GM12878 (cell line): Measurements from ENCODE around the gene PLTP. TPM values are rescaled to one million over a fixed set of nuclear protein-coding genes. Genes with fewer than 3 reads are reported as not detected.

ENCODE experiments used
- ATAC-seq: fragments of 200-7000 bp; cut with Tn5 transposase; 3 replicates; pipeline ENCODE4 v1.9.1; 2020; ENCODE audit warnings: mild to moderate bottlenecking, moderate library complexity
- BruUV-seq: library from RNA; stranded (reverse); fragments of 400-500 nt; replicated peaks from 2 replicates; lab custom pipeline; 2021; lab: Mats Ljungman, UMichigan
- CTCF ChIA-PET: fragments of 300-600 bp; sonication (Branson Sonifier 250); formaldehyde crosslinking; extraction: SDS; loops from one replicate; lab custom pipeline; 2021; ENCODE audit warnings: inconsistent platforms; lab: Yijun Ruan, JAX
- POLR2A ChIA-PET: fragments of 350-600 bp; formaldehyde crosslinking; extraction: SDS; loops from one replicate; lab custom pipeline; 2021; ENCODE audit warnings: inconsistent platforms; lab: Charles Lee
- RAD21 ChIA-PET: fragments of 300-600 bp; sonication (Branson Sonifier 250); formaldehyde crosslinking; loops from one replicate; lab custom pipeline; 2023; ENCODE audit warnings: antibody characterized with exemption; ENCODE audit not compliant: unreplicated experiment; lab: Charles Lee
- SMC1A ChIA-PET: fragments of 300-600 bp; sonication (Branson Sonifier 250); formaldehyde crosslinking; loops from one replicate; lab custom pipeline; 2023; ENCODE audit not compliant: unreplicated experiment, uncharacterized antibody; lab: Charles Lee
- DNase-seq: peaks from one replicate; pipeline ENCODE4 v3.0.0-alpha.2; 2011; ENCODE audit warnings: low read depth, low spot score
- FAIRE-seq: peaks from 3 replicates; lab custom pipeline; 2011; peaks lifted over from hg19 to GRCh38; lab: Jason Lieb, UNC
- H2AFZ ChIP-seq: 2 replicates; pipeline ENCODE4 v1.6.0; 2011; ENCODE audit warnings: low read depth, low read length, control low read depth; ENCODE audit not compliant: control insufficient read depth
- H3K27ac ChIP-seq: 2 replicates; pipeline ENCODE4 v1.5.1; 2011; ENCODE audit warnings: control low read depth; ENCODE audit not compliant: control insufficient read depth, insufficient read depth
- H3K27me3 ChIP-seq, 2 experiments: replicated peaks in 1 of 2; 2 replicates each; pipeline versions ENCODE4 v1.6.0 to v1.6.1; 2011; ENCODE audit warnings: low read length in 1 of 2; ENCODE audit not compliant: control insufficient read depth in 2 of 2, insufficient read depth in 2 of 2
- H3K36me3 ChIP-seq, 2 experiments: 2 replicates each; pipeline ENCODE4 v1.5.1; 2011; ENCODE audit warnings: low read length in 1 of 2; ENCODE audit not compliant: control insufficient read depth in 2 of 2, insufficient read depth in 2 of 2
- H3K4me1 ChIP-seq: 2 replicates; pipeline ENCODE4 v1.6.1; 2011; ENCODE audit warnings: mild to moderate bottlenecking, low read length, moderate library complexity, mixed read lengths; ENCODE audit not compliant: control insufficient read depth, insufficient read depth
- H3K4me2 ChIP-seq: 2 replicates; pipeline ENCODE4 v1.6.0; 2011; ENCODE audit warnings: control low read depth; ENCODE audit not compliant: control insufficient read depth, insufficient read depth
- H3K4me3 ChIP-seq: fragments of 200-600 bp; sonication (generic); 2 replicates; pipeline ENCODE4 v1.5.1; 2016
- H3K79me2 ChIP-seq: 2 replicates; pipeline ENCODE4 v1.6.0; 2011; ENCODE audit warnings: low read length; ENCODE audit not compliant: control insufficient read depth, insufficient read depth
- H3K9ac ChIP-seq: 2 replicates; pipeline ENCODE4 v1.8.0; 2011; ENCODE audit warnings: low read length, control low read depth, mixed read lengths; ENCODE audit not compliant: control insufficient read depth, insufficient read depth
- H3K9me3 ChIP-seq: replicated peaks from 3 replicates; pipeline ENCODE4 v1.5.1; 2011; ENCODE audit warnings: mild to moderate bottlenecking, low read length; ENCODE audit not compliant: control insufficient read depth, insufficient read depth
- H4K20me1 ChIP-seq: 2 replicates; pipeline ENCODE4 v1.6.0; 2011; ENCODE audit not compliant: control insufficient read depth, insufficient read depth
- ETV6 ChIP-seq, 2 experiments: fragments of 450-650 bp in 1 of 2; IDR thresholded peaks in 1 of 2; conservative IDR thresholded peaks in 1 of 2; 2 replicates each; pipeline ENCODE4 v1.6.1; 2014; ENCODE audit warnings: antibody characterized with exemption in 1 of 2, borderline replicate concordance in 1 of 2, low read depth in 1 of 2, mild to moderate bottlenecking in 1 of 2, moderate library complexity in 1 of 2
- HDAC2 ChIP-seq: fragments of 200-600 bp; sonication (generic); IDR thresholded peaks from 2 replicates; pipeline ENCODE4 v1.6.1; 2017
- PAX8 ChIP-seq: fragments of 450-650 bp; IDR thresholded peaks from 2 replicates; pipeline ENCODE4 v1.6.1; 2017; ENCODE audit warnings: mild to moderate bottlenecking, moderate library complexity
- POLR2A ChIP-seq: IDR thresholded peaks from 2 replicates; pipeline ENCODE4 v1.6.1; 2011; ENCODE audit warnings: low read depth, mild to moderate bottlenecking, low read length
- WRNIP1 ChIP-seq: IDR thresholded peaks from 2 replicates; pipeline ENCODE4 v1.6.1; 2011; ENCODE audit warnings: low read depth, low read length, improper control_type of control experiment, borderline replicate concordance
- ZBTB11 ChIP-seq: fragments of 450-650 bp; formaldehyde crosslinking; IDR thresholded peaks from 2 replicates; pipeline ENCODE4 v1.5.0; 2022; ENCODE audit warnings: mild to moderate bottlenecking, missing genetic modification characterization
- WGBS: methylation state at CpG from one replicate; pipeline ENCODE4 v1.1.6; 2016; ENCODE audit warnings: low lambda C conversion rate; ENCODE audit not compliant: insufficient replicate concordance, insufficient coverage; ENCODE audit errors: missing lambda C conversion rate; 5-methylcytosine and 5-hydroxymethylcytosine counted together
- in situ Hi-C: fragments of 300-500 bp; cut with MboI; formaldehyde crosslinking; loops from 9 replicates; pipeline ENCODE4 v1.14.3; 2018; ENCODE audit warnings: mixed read lengths
- intact Hi-C: fragments of 100-400 bp; cut with micrococcal nuclease; formaldehyde crosslinking; loops from one replicate; pipeline ENCODE4 v1.14.2; 2022; ENCODE audit not compliant: unreplicated experiment
- polyA plus RNA-seq, 11 experiments: library from polyadenylated mRNA; depleted of rRNA in 4 of 11; unstranded in 6 of 11; stranded (reverse) in 5 of 11; fragments of >200 nt; fragmentation: Nextera tagmentation in 4 of 11; fragmentation: Illumina TruSeq in 1 of 11; extraction: Ambion mirVana in 4 of 11; extraction: Trizol in 1 of 11; gene quantifications; 1 replicate in 1 of 11; 2 replicates in 10 of 11; pipeline versions ENCODE4 v1.2.1 to v1.2.3, GENCODE V29; 2011 to 2016; ENCODE audit warnings: inconsistent platforms in 2 of 11, missing spikeins in 2 of 11, low read depth in 1 of 11
- total RNA-seq, 4 experiments: library from RNA; depleted of rRNA in 3 of 4; stranded (reverse); fragments of >200 nt in 3 of 4; fragmentation: Illumina TruSeq in 1 of 4; extraction: Trizol in 1 of 4; gene quantifications; 2 replicates each; pipeline versions ENCODE4 v1.2.1 to v1.2.3, GENCODE V29; 2013 to 2021

PLTP gene
- total and polyA plus RNA-seq, 10 of the 15 experiments (the other 5 are each of a cell fraction or from before 2014, with no cell fraction given), result 1.6 to 17.0 (median 7.6) TPM

GRCh38 chr20:45944965-45945677, 33.2 kb upstream of the PLTP start:
- BruUV-seq, result no TSS peak
- ChIA-PET CTCF (interaction anchor here (2.2 to 8.0 kb wide), 2 partner anchors 25 to 146 kb away, joined by 7 to 33 read pairs; no protein-coding TSS in a partner anchor), POLR2A (interaction anchor here (0.5 to 1.4 kb wide), 2 partner anchors 9 to 26 kb away, joined by 3 read pairs; no protein-coding TSS in a partner anchor), SMC1A (interaction anchor here (1.2 kb wide), 1 partner anchor 25 kb away, joined by 7 read pairs; no protein-coding TSS in a partner anchor), RAD21 (no interaction called here)
- no peak for DNase-seq
- peaks cover 20 to 56% of the 10 kb centered on the region in 2 experiments for H3K36me3 ChIP-seq
- H3K27me3 ChIP-seq, result no peaks in the 10 kb centered on the region
- no peak overlapping the region for H3K4me3 ChIP-seq
- H3K4me2 ChIP-seq, result no peak overlapping the region
- no peak overlapping the region for H3K9ac ChIP-seq
- in situ Hi-C loops, result no loop called here
- WGBS, result 91% methylated on average over 19 of the region's 19 CpGs
- no peaks in the 10 kb centered on the region for H4K20me1 ChIP-seq
- H2AFZ ChIP-seq, result no peak overlapping the region
- no peaks in the 10 kb centered on the region for H3K9me3 ChIP-seq
- no peak overlapping the region for H3K27ac ChIP-seq
- TF ChIP-seq PAX8 (no peak), ETV6 (conservative IDR thresholded peaks at IDR 0.05 in 1 of 2, IDR thresholded peaks at IDR 0.05 in 1 of 2; ENCODE audit: borderline replicate concordance in 1 of 2, low read depth in 1 of 2) (no peak), HDAC2 (no peak), ZBTB11 (no peak), POLR2A (0 out of 2 replicates have a peak, but pooled peaks have one; percentile 19), WRNIP1 (no peak)
- TF ChIP-seq, all 136 proteins: peak for 1
- no peaks in the 10 kb centered on the region for H3K79me2 ChIP-seq
- intact Hi-C loops, result no loop called here
- FAIRE-seq (no peak), ATAC-seq (no peak)
- peaks cover 3% of the 10 kb centered on the region; the same call in 1 of the 2 replicates for H3K4me1 ChIP-seq
